Posterior cingulate gyrus (tissue), 11 donors: ENCODE results near the gene SCGB3A1.

Experiments
- DNase-seq, 10 donors: peaks; one replicate each; pipeline versions ENCODE4 v3.0.0 to v3.0.0-alpha.2; 2020 to 2021; ENCODE audit warnings: mixed read lengths in 3 of 10
- intact Hi-C: fragments of 100-400 bp; cut with DNase I; formaldehyde crosslinking; loops from one replicate; pipeline ENCODE4 v1.15.1; 2023

Gene SCGB3A1

GRCh38 chr5:180591311-180591887, at the start of gene SCGB3A1:
TSS of gene SCGB3A1 (minus strand) at chr5:180591499. CDS start at chr5:180591462, 37 bp downstream.
- DNase-seq, result peak in 2 of 10 donors; percentile 62 to 83
- intact Hi-C loops, result no loop called here

GRCh38 chr5:180640611-180640860, 49.2 kb upstream of the SCGB3A1 start:
- intact Hi-C loops, result no loop called here

GRCh38 chr5:180639741-180640610, 48.7 kb upstream of the SCGB3A1 start:
- intact Hi-C loops, result no loop called here
- DNase-seq, result peak in 7 of 10 donors; percentile 3 to 79 (median 24)

More at GRCh38 chr5:180640611-180640860, 49.2 kb upstream of the SCGB3A1 start:
- DNase-seq, result peak in 3 of 10 donors; percentile 1 to 71 (median 51)

GRCh38 chr5:180639287-180639686, 48.0 kb upstream of the SCGB3A1 start:
- DNase-seq, result no peak
- intact Hi-C loops, result no loop called here

GRCh38 chr5:180637962-180638680, 46.8 kb upstream of the SCGB3A1 start:
- intact Hi-C loops, result no loop called here
- DNase-seq, result peak in 7 of 10 donors; percentile 0 to 70 (median 17)

- intact Hi-C loops, result no loop called here
- DNase-seq, result peak in 6 of 10 donors; percentile 0 to 80 (median 25)
Observed at GRCh38 chr5:180636403-180637075, 45.2 kb upstream of the SCGB3A1 start.

GRCh38 chr5:180636016-180636402, 44.7 kb upstream of the SCGB3A1 start:
- intact Hi-C loops, result no loop called here
- peak in 3 of 10 donors; percentile 1 to 45 (median 24) for DNase-seq

GRCh38 chr5:180633283-180634177, 42.2 kb upstream of the SCGB3A1 start:
- intact Hi-C loops, result no loop called here
- peak in 2 of 10 donors; percentile 47 for DNase-seq

GRCh38 chr5:180632768-180633167, 41.5 kb upstream of the SCGB3A1 start:
- intact Hi-C loops, result no loop called here
- peak in 3 of 10 donors; percentile 41 to 72 (median 72) for DNase-seq

GRCh38 chr5:180631549-180632383, 40.5 kb upstream of the SCGB3A1 start:
- peak in 3 of 10 donors; percentile 57 to 79 (median 71) for DNase-seq
- intact Hi-C loops, result no loop called here

GRCh38 chr5:180630426-180630825, 39.1 kb upstream of the SCGB3A1 start:
- DNase-seq, result peak in 3 of 10 donors; percentile 17 to 67 (median 58)

GRCh38 chr5:180629831-180630382, 38.6 kb upstream of the SCGB3A1 start:
- peak in 3 of 10 donors; percentile 52 to 66 (median 65) for DNase-seq
- intact Hi-C loops, result no loop called here

More at GRCh38 chr5:180630426-180630825, 39.1 kb upstream of the SCGB3A1 start:
- intact Hi-C loops, result no loop called here

- intact Hi-C loops, result no loop called here
- peak in 2 of 10 donors; percentile 59 to 62 for DNase-seq
Observed at GRCh38 chr5:180628827-180629750, 37.8 kb upstream of the SCGB3A1 start.

- intact Hi-C loops, result no loop called here
- peak in 2 of 10 donors; percentile 29 to 32 for DNase-seq
Observed at GRCh38 chr5:180628211-180628610, 36.9 kb upstream of the SCGB3A1 start.

GRCh38 chr5:180627386-180628120, 36.3 kb upstream of the SCGB3A1 start:
- DNase-seq, result peak in 1 of 10 donors; percentile 64
- intact Hi-C loops, result no loop called here

- DNase-seq, result peak in 1 of 10 donors; percentile 78
- intact Hi-C loops, result no loop called here
Observed at GRCh38 chr5:180626661-180627385, 35.5 kb upstream of the SCGB3A1 start.
